AG09309 (cell line): ENCODE measurements around the gene MECP2.
"Not testable (repeated sequence)": the region's sequence is repeated elsewhere in the genome, so short reads cannot be mapped to it uniquely, and the experiment has no call there.

Experiments used
- DNase-seq: peaks from one replicate; pipeline ENCODE4 v3.0.0-alpha.2; 2010; ENCODE audit warnings: low read depth
- H3K4me3 ChIP-seq: 2 replicates; pipeline ENCODE4 v1.5.1; 2011; ENCODE audit warnings: mild to moderate bottlenecking, low read depth, low read length, moderate library complexity; ENCODE audit not compliant: control insufficient read depth
- CTCF ChIP-seq: IDR thresholded peaks from 2 replicates; pipeline ENCODE4 v1.5.1; 2011; ENCODE audit warnings: mild to moderate bottlenecking, low read depth, low read length, inconsistent platforms; ENCODE audit not compliant: insufficient read depth, control insufficient read depth; ENCODE audit errors: missing control alignments

The MECP2 gene

GRCh38 chrX:153983321-153983801 lies 114.2 kb downstream of the MECP2 start:
- no peak for DNase-seq
- H3K4me3 ChIP-seq = no peak overlapping the region
- TF ChIP-seq CTCF = no peak

- no peak for DNase-seq
Observed at GRCh38 chrX:153981771-153982533, 115.6 kb downstream of the MECP2 start.

GRCh38 chrX:153981231-153981630 lies 116.3 kb downstream of the MECP2 start:
- no peak for TF ChIP-seq CTCF
- DNase-seq = no peak
- H3K4me3 ChIP-seq = no peak overlapping the region

More at GRCh38 chrX:153981771-153982533, 115.6 kb downstream of the MECP2 start:
- no peak for TF ChIP-seq CTCF
- H3K4me3 ChIP-seq = no peak overlapping the region

GRCh38 chrX:153980394-153980793 lies 117.1 kb downstream of the MECP2 start:
- not testable (repeated sequence) for DNase-seq, H3K4me3 ChIP-seq

GRCh38 chrX:153974726-153975286 lies 122.7 kb downstream of the MECP2 start:
- no peak overlapping the region for H3K4me3 ChIP-seq
- DNase-seq = no peak
- TF ChIP-seq CTCF = no peak

- H3K4me3 ChIP-seq = no peak overlapping the region
- no peak for DNase-seq
- TF ChIP-seq CTCF = no peak
Observed at GRCh38 chrX:153974003-153974725, 123.4 kb downstream of the MECP2 start.
